ENCODE data around the gene KLHL22.

The KLHL22 gene

DNA sequence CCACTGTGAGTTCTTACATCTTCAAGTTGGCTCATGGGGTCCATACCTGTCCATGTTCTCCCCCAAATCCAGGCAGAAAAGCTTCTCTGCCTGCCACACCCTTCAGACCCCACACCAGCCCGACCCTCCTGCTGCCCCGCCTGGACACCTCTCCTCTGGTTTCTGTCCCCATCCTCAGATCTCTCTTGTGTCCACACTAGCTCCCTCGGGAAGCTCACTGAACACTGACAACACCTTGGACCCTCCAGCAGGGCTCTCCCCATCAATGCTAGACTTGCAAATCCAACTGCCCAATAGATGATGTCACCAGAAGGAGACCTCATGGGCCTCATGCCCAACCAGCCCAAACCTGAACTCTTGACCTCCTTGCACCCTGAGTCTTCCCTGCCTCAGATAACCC is 60.8 kb downstream of the KLHL22 start:
- H3K27me3 ChIP-seq (ENCODE audit: control insufficient read depth, insufficient read depth, low read length), result peaks cover 94% of the 10 kb centered on the region
- peaks cover 20% of the 10 kb centered on the region for H3K4me1 ChIP-seq (ENCODE audit: control insufficient read depth, insufficient read depth, low read length)
- no peaks in the 10 kb centered on the region for H3K9me3 ChIP-seq (ENCODE audit: control insufficient read depth, insufficient read depth, low read length)
- no peaks in the 10 kb centered on the region for H3K36me3 ChIP-seq (ENCODE audit: control insufficient read depth, insufficient read depth, low read length)
- H3K4me3 ChIP-seq (ENCODE audit: low read depth, low read length), result no peak overlapping the region
- H3K9ac ChIP-seq (ENCODE audit: low read depth, low read length), result no peak overlapping the region
- no peak overlapping the region for H3K27ac ChIP-seq (ENCODE audit: low read depth, low read length)

- Histone ChIP-seq H3K27ac (ENCODE audit: low read depth, low read length) (no peak overlapping the region), H3K36me3 (ENCODE audit: control insufficient read depth, insufficient read depth, low read length) (no peaks in the 10 kb centered on the region), H3K4me3 (ENCODE audit: low read depth, low read length) (no peak overlapping the region), H3K9me3 (ENCODE audit: control insufficient read depth, insufficient read depth, low read length) (no peaks in the 10 kb centered on the region), H3K9ac (ENCODE audit: low read depth, low read length) (no peak overlapping the region), H3K27me3 (ENCODE audit: control insufficient read depth, insufficient read depth, low read length) (peaks cover 95% of the 10 kb centered on the region), H3K4me1 (ENCODE audit: control insufficient read depth, insufficient read depth, low read length) (peaks cover 20% of the 10 kb centered on the region)
Measured at GRCh38 chr22:20434264-20434751, 61.3 kb downstream of the KLHL22 start.

DNA sequence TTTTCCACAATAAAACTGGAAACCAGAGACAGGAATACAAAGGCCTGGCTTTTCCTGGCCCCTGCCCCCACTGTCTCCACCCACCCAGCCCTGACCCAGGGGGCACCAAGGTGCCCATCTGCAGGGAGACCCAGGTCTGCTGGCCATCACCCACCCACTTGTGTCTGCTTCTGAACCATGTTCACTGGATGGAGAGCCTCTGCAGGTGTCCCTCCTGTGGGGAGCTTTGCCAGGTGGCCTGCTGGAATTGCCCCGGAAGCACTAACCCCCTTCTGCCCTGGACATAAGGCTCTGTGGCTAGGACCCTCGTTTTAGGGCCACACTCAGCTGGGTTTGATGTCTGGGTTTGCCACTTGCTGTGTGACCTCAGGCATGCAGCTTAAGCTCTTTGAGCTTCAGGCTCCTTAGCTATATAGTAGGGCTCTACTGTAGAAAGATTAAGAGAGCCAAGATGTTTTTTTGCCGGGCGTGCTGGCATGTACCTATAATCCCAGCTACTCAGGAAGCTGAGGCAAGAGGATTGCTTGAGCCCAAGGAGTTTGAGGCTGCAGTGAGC is 61.8 kb downstream of the KLHL22 start:
- no peak overlapping the region for H3K9ac ChIP-seq (ENCODE audit: low read depth, low read length)
- H3K27me3 ChIP-seq (ENCODE audit: control insufficient read depth, insufficient read depth, low read length), result peaks cover 94% of the 10 kb centered on the region
- no peaks in the 10 kb centered on the region for H3K36me3 ChIP-seq (ENCODE audit: control insufficient read depth, insufficient read depth, low read length)
- H3K4me1 ChIP-seq (ENCODE audit: control insufficient read depth, insufficient read depth, low read length), result peaks cover 23% of the 10 kb centered on the region
- H3K4me3 ChIP-seq (ENCODE audit: low read depth, low read length), result no peak overlapping the region
- no peak overlapping the region for H3K27ac ChIP-seq (ENCODE audit: low read depth, low read length)
- H3K9me3 ChIP-seq (ENCODE audit: control insufficient read depth, insufficient read depth, low read length), result no peaks in the 10 kb centered on the region

DNA sequence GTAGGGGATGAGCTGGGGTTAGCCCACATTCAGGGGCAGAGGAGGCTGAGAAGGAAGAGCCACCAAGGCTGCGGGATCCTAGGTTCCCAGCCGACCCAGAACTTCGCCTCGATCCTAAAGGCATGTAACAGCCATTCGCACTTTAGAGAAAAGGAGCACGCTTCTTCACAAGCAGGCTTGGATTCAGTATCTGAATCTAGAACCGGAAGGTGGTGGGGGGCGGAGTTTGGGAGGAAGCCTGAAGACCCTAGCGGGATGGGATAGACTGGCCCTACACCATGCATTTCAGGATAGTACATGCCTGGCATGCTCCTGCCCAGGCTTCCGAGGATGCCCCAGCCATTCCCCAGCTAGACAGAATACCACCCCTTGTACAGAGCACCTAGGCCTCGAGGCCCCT is 62.4 kb downstream of the KLHL22 start:
- H3K9ac ChIP-seq (ENCODE audit: low read depth, low read length), result no peak overlapping the region

GRCh38 chr22:20432244-20432686 is 63.3 kb downstream of the KLHL22 start:
- Histone ChIP-seq H3K27me3 (ENCODE audit: control insufficient read depth, insufficient read depth, low read length) (peaks cover 93% of the 10 kb centered on the region), H3K36me3 (ENCODE audit: control insufficient read depth, insufficient read depth, low read length) (no peaks in the 10 kb centered on the region; the same call in 1 of the 2 replicates), H3K27ac (ENCODE audit: low read depth, low read length) (no peak overlapping the region), H3K9ac (ENCODE audit: low read depth, low read length) (no peak overlapping the region), H3K4me1 (ENCODE audit: control insufficient read depth, insufficient read depth, low read length) (peaks cover 18% of the 10 kb centered on the region; the same call in 1 of the 2 replicates), H3K9me3 (ENCODE audit: control insufficient read depth, insufficient read depth, low read length) (no peaks in the 10 kb centered on the region), H3K4me3 (ENCODE audit: low read depth, low read length) (no peak overlapping the region)

More for the DNA sequence above, 62.4 kb downstream of the KLHL22 start:
- Histone ChIP-seq H3K27me3 (ENCODE audit: control insufficient read depth, insufficient read depth, low read length) (peaks cover 93% of the 10 kb centered on the region), H3K36me3 (ENCODE audit: control insufficient read depth, insufficient read depth, low read length) (no peaks in the 10 kb centered on the region), H3K4me3 (ENCODE audit: low read depth, low read length) (no peak overlapping the region), H3K9me3 (ENCODE audit: control insufficient read depth, insufficient read depth, low read length) (no peaks in the 10 kb centered on the region), H3K4me1 (ENCODE audit: control insufficient read depth, insufficient read depth, low read length) (peaks cover 19% of the 10 kb centered on the region), H3K27ac (ENCODE audit: low read depth, low read length) (no peak overlapping the region)

- Histone ChIP-seq H3K4me1 (ENCODE audit: control insufficient read depth, insufficient read depth, low read length) (peaks cover 18% of the 10 kb centered on the region; the same call in 1 of the 2 replicates), H3K9me3 (ENCODE audit: control insufficient read depth, insufficient read depth, low read length) (no peaks in the 10 kb centered on the region), H3K36me3 (ENCODE audit: control insufficient read depth, insufficient read depth, low read length) (no peaks in the 10 kb centered on the region; the same call in 1 of the 2 replicates), H3K27me3 (ENCODE audit: control insufficient read depth, insufficient read depth, low read length) (peaks cover 93% of the 10 kb centered on the region), H3K4me3 (ENCODE audit: low read depth, low read length) (peak overlapping the region; percentile 45; the same call in 1 of the 2 replicates), H3K9ac (ENCODE audit: low read depth, low read length) (no peak overlapping the region), H3K27ac (ENCODE audit: low read depth, low read length) (no peak overlapping the region)
Measured at GRCh38 chr22:20431511-20432192, 63.9 kb downstream of the KLHL22 start.

DNA sequence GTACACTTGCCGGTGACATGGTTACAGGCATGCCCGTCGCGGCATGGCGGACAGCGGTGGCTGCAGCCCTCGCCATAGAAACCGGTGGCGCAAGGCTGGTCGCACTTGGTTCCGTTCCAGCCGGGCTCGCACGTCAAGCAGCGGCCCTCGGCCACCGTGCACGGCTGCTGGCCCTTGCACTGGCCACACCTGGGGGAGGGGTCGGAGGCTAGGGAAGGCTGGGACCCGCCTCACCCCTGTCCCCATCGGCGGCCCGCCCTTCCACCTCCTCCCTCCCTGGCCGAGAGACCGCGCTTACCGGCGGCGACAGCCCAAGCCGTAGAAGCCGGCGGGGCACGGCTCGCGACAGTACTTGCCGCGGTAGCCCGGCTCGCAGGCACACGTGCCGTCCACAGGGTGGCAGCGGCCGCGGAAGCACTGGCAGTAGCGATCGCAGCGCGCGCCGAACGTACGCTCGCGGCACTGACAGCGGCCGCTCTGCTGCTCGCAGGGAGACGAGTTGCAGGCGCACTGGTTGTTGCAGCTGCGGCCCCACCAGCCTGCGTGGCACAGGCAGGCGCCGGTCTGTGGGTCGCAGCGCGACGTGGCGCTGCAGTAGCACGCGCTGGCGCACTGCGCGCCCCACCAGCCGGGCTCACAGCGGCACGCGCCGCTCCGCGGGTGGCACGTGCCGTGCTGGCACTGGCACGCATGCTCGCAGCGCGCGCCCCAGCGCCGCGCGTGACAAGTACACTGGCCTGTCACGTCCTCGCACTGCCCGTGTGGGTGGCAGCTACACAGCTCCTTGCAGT is 64.7 kb downstream of the KLHL22 start:
- no peaks in the 10 kb centered on the region for H3K9me3 ChIP-seq (ENCODE audit: control insufficient read depth, insufficient read depth, low read length)
- no peak overlapping the region for H3K27ac ChIP-seq (ENCODE audit: low read depth, low read length)
- peak overlapping the region; percentile 45; the same call in 1 of the 2 replicates for H3K4me3 ChIP-seq (ENCODE audit: low read depth, low read length)
- peaks cover 92% of the 10 kb centered on the region for H3K27me3 ChIP-seq (ENCODE audit: control insufficient read depth, insufficient read depth, low read length)
- no peak overlapping the region for H3K9ac ChIP-seq (ENCODE audit: low read depth, low read length)
- peaks cover 15% of the 10 kb centered on the region; the same call in 1 of the 2 replicates for H3K4me1 ChIP-seq (ENCODE audit: control insufficient read depth, insufficient read depth, low read length)
- H3K36me3 ChIP-seq (ENCODE audit: control insufficient read depth, insufficient read depth, low read length), result no peaks in the 10 kb centered on the region; the same call in 1 of the 2 replicates

DNA sequence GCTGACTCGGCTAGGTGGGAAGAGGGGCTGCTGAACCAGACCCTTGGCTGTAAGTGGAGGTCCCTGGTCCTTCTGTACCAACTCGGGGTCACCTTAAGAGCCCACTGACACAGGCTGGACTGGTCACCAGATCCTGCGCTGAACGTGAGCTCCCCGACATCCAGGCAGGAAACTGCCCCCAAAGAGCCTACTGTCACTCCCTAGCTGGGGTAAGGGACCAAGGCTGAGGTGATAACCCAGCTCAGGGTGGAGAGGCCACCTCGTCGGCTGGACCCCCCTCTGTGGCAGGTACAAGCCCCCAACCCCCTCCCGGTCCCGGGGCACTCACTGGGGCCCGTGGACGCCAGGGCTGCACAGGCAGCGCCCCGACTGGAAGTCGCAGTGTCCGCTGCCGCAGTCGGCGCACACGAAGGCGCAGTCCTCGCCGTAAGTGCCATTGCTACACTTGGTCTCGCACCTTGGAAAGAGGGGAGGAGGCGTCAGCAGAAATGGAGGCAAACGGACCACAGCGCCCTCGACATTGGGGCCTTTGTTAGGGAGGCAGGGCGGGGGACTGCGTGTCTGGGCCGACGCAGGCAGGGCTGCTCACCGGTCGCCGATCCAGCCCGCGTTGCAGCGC is 65.4 kb downstream of the KLHL22 start:
- Histone ChIP-seq H3K27ac (ENCODE audit: low read depth, low read length) (no peak overlapping the region), H3K4me3 (ENCODE audit: low read depth, low read length) (peak overlapping the region; percentile 45; the same call in 1 of the 2 replicates), H3K4me1 (ENCODE audit: control insufficient read depth, insufficient read depth, low read length) (peaks cover 14% of the 10 kb centered on the region; the same call in 1 of the 2 replicates), H3K9me3 (ENCODE audit: control insufficient read depth, insufficient read depth, low read length) (no peaks in the 10 kb centered on the region), H3K27me3 (ENCODE audit: control insufficient read depth, insufficient read depth, low read length) (peaks cover 91% of the 10 kb centered on the region), H3K9ac (ENCODE audit: low read depth, low read length) (no peak overlapping the region), H3K36me3 (ENCODE audit: control insufficient read depth, insufficient read depth, low read length) (no peaks in the 10 kb centered on the region; the same call in 1 of the 2 replicates)

DNA sequence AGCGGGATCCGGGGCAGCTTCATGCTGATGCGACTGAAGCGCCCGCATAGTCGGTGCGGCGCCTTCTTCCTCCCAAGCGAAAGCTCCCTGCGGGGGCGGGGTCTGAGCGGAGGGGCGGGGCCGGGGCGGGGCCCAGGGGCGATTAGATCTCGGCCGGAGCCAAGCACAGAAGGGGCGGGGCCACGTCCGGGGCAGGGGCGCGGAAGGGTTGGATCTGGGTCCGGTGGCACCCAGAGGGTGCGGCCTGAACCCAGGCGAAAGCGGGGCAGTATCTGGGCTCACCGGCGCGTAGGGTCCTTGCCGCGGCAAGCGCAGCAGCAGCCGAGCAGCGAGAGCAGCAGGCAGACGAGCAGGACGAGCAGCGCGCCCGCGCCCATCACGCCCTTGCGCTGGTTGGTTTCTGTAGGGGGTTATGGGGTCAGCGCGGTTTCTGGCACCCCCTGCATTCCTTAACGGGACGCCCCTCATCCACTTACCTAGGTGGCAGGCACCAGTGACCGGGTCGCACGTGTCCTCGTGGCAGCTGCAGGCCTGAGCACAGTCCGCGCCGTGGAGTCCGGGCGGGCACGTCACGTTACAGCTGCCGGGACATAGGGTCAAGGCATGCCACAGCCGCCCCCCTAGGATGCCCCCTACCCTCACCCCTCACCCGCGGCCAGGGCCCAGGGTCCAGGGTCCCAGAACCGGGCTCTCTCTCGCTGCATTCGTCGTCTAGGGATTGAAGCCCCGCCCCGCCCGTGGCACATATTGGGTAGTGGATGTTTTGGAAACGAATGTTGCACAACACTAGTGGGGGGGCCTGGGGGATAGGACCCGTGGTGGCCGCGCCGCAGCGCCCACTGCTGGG is 66.1 kb downstream of the KLHL22 start:
- H3K9ac ChIP-seq (ENCODE audit: low read depth, low read length), result no peak overlapping the region
- H3K27ac ChIP-seq (ENCODE audit: low read depth, low read length), result no peak overlapping the region
- H3K4me1 ChIP-seq (ENCODE audit: control insufficient read depth, insufficient read depth, low read length), result peaks cover 14% of the 10 kb centered on the region; the same call in 1 of the 2 replicates
- peak overlapping the region; percentile 37; the same call in 1 of the 2 replicates for H3K4me3 ChIP-seq (ENCODE audit: low read depth, low read length)
- no peaks in the 10 kb centered on the region for H3K9me3 ChIP-seq (ENCODE audit: control insufficient read depth, insufficient read depth, low read length)
- H3K27me3 ChIP-seq (ENCODE audit: control insufficient read depth, insufficient read depth, low read length), result peaks cover 90% of the 10 kb centered on the region
- no peaks in the 10 kb centered on the region; the same call in 1 of the 2 replicates for H3K36me3 ChIP-seq (ENCODE audit: control insufficient read depth, insufficient read depth, low read length)
